Mammary epithelial cell (primary cell): ENCODE data around the gene CCDC159.

Experiments used
- CTCF ChIP-seq, 2 donors: IDR thresholded peaks in 1 of 2; conservative IDR thresholded peaks in 1 of 2; 2 replicates each; pipeline ENCODE4 v1.5.1; 2011 to 2012; ENCODE audit warnings: inconsistent platforms in 2 of 2, low read length in 2 of 2, mild to moderate bottlenecking in 2 of 2, control low read depth in 1 of 2, low read depth in 1 of 2; ENCODE audit not compliant: insufficient read depth in 1 of 2; ENCODE audit errors: extremely low read depth in 1 of 2
- EZH2 ChIP-seq: IDR thresholded peaks from 2 replicates; pipeline ENCODE4 v1.6.1; 2012; ENCODE audit warnings: low read length, inconsistent platforms, borderline replicate concordance

GRCh38 chr19:11299946-11300810 is 46.1 kb upstream of the CCDC159 start:
- TF ChIP-seq CTCF (conservative IDR thresholded peaks at IDR 0.05 in 1 of 2, IDR thresholded peaks at IDR 0.05 in 1 of 2; ENCODE audit: extremely low read depth in 1 of 2, insufficient read depth in 1 of 2, low read depth in 1 of 2, low read length in 2 of 2), result no peak
- TF ChIP-seq EZH2, result no peak
